HT1080 (cell line): Measurements from ENCODE around the gene TAF1. TPM values are rescaled to one million over a fixed set of nuclear protein-coding genes. Genes with fewer than 3 reads are reported as not detected.
"Not testable (repeated sequence)": the region's sequence is repeated elsewhere in the genome, so short reads cannot be mapped to it uniquely, and the experiment has no call there.

ENCODE experiments used
- DNase-seq: peaks from one replicate; pipeline ENCODE4 v3.0.0-alpha.2; 2015; ENCODE audit warnings: low read depth
- small RNA-seq: library from RNA; depleted of rRNA; stranded (forward); fragments of <200 nt; gene quantifications from one replicate; pipeline ENCODE3, GENCODE V24; 2014
- total RNA-seq: library from RNA; depleted of rRNA; stranded (reverse); fragments of >200 nt; shearing (Covaris generic); gene quantifications from 2 replicates; pipeline ENCODE4 v1.2.3, GENCODE V29; 2014; rRNA removed

Gene TAF1
- total RNA-seq, 1 experiment from 2014 or later = 18.0 TPM

DNA sequence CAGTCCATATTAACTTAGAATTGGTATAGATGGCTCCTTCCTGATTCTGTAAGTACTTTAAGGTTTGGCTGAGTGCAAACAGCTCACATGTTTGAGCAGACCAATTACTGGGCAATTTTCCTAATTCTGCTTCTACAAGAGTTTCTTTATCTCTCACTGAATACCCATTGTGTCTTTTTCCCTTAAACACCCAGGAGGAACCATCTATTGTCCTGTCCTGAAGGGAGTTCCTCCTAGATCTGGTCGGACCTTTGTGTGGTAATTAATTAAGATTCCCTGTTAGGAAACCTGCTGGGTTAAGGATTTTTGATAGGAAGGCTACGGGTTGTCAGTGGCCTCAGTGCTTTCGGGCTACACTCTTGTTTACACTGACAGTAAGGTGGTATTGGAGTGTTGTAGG lies 129.8 kb downstream of the TAF1 start:
- not testable (repeated sequence) for DNase-seq

DNA sequence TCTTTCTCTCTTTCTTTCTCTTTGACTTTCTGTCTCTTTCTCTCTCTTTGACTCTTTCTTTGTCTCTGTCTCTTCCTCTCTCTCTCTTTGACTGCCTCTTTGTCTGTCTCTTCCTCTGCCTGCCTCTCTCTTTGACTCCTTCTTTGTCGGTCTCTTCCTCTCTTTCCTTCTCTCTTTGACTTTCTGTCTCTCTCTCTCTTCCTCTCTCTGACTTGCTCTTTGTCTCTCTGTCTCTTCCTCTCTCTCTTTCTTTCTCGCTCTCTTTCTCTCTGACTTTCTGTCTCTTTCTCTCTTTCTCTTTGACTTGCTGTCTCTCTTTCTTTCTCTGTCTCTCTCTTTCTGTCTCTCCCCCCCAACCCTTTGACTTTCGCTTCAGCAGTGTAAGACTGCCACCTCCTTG lies 130.3 kb downstream of the TAF1 start:
- DNase-seq = no peak

DNA sequence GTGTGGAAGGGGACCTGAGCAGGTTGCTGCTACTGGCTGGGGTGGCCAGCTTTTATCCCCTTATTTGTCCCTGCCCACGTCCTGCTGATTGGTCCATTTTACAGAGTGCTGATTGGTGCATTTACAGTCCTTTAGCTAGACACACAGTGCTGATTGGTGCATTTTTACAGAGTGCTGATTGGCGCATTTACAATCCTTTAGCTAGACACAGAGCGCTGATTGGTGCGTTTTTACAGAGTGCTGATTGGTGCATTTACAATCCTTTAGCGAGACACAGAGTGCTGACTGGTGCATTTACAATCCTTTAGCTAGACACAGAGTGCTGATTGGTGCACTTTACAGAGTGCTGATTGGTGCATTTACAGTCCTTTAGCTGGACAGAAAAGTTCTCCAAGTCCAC lies 135.9 kb downstream of the TAF1 start:
- not testable (repeated sequence) for DNase-seq

DNA sequence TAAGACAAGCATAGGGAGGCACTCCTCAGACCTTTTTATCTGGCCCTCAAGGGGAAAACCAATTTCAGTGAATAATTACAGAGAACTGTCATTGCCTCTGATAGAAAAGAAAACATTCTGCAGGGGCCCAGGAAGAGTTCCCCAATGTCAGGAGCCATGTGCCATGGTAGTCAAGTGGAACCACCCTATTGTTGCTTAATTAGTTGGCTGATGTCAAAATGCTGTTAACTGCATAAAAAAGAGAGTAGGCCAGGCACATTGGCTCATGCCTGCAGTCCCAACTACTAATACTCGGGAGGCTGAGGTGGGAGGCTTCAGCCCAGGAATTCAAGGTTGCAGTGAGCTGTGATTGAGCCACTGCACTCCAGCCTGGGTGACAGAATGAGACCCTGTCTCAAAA lies 138.2 kb downstream of the TAF1 start:
- DNase-seq = no peak

DNA sequence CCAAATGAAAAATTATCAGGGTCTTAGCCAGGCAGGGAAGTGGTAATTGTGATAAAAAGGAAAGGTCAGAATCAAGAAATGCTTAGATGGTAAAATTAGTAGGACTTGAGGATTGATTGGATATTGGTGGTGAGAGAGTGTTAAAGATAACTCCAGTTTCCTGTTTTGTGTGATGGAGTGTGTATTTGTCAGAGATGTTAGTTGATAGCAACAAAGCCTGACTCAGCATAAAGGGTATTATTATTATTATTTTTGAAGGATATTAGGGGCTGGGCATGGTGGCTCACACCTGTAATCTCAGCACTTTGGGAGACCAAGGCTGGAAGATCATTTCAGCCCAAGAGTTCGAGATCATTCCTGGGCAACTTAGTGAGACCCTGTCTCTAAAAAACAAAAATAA lies 143.1 kb downstream of the TAF1 start:
- no peak for DNase-seq

DNA sequence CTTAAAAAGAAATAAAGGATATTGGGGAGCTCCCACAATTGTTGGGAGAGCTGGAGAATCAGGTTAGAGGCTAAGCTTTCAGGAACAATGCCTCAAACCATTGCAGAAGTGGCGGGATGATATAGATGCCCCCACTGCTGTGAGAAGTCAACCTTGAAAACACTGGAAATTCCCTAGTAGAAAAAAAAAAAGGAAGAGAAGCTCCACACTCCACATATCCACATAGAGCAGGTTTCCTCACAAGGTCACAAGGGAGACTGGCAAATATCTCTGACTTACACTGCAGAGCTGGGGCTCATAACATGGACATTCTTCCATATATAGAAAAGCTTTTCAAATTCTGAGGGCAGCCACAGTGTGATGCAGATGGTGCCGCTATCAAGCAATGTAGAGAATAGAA lies 144.0 kb downstream of the TAF1 start:
- DNase-seq = no peak

DNA sequence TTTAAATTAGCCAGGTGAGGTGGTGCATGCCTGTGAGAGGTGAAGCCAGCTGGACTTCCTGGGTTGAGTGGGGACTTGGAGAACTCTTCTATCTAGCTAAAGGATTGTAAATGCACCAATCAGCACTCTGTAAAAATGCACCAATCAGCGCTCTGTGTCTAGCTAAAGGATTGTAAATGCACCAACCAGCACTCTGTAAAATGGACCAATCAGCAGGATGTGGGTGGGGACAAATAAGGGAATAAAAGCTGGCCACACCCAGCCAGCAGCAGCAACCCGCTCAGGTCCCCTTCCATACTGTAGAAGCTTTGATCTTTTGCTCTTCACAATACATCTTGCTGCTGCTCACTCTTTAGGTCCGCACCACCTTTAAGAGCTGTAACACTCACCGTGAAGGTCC lies 147.6 kb downstream of the TAF1 start:
- DNase-seq = not testable (repeated sequence)

DNA sequence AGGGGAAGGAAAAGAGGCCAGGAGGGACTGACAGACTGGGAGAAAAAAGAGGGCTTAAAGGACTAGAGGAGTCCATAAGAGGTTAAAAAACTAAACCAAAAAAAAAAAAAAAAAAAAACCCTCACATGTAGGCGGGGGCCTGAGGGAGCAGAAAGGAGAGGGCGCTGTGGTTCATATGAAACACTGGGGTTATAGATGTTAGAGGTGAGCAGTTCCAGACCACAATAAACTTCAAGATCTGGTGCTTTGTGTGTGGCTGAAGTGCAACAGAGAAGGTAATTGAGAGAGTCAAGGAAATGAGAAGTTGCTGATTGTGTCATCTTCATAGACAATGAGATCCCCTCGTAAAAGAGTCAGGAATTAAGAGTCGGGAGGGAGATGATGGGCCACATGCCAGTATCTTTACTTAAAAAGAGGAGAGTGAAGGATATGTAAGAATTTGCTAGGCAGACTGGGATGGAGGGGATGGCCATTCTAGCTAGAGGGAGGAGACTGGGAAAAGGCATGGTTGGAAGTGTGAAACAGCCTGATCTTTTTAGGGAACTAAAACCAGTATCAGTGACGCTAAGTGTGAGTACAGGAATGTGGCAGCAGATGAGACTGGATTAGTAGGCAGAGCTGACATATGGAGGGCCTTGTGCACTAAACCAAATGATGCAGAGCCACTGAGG lies 148.3 kb downstream of the TAF1 start:
- DNase-seq = no peak

DNA sequence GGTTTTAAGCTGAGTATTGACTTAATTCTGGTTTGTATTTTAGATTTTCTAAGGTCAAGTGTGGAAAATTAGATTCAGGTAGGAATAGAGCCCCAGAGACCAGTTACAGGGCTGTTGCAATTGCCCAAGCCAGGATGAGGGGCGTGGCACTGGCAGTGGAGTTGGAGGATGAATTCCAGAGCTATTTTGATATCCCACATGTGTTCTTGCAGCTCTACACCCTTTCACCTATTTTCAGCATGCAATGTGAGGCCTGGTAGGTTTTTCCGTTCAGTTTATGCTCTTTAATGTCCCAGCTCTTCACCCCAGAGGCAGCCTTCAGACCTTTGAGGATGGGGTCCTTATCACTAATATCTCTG lies 148.9 kb downstream of the TAF1 start:
- no peak for DNase-seq

Small RNA genes lying within 50 kb of the gene (small RNA-seq; reads per million reads assigned to genes)
- not detected for gene AL590762.4
- gene RF00019 = not detected

Other genes with a start within 250 kb of the TAF1 start
- 10.1 and 13.6 TPM in 2 replicates for gene MED12, start 247.8 kb upstream of the TAF1 start, total RNA-seq
- gene NLGN3, start 221.5 kb upstream of the TAF1 start, total RNA-seq = 0.06 TPM in 1 of 2 replicates, not detected in the other
- gene GJB1, start 143.1 kb upstream of the TAF1 start, total RNA-seq = not detected in 2 replicates
- gene ZMYM3, start 112.2 kb upstream of the TAF1 start, total RNA-seq = 17.8 and 23.8 TPM in 2 replicates
- gene NONO, start 82.7 kb upstream of the TAF1 start, total RNA-seq = 469 and 520 TPM in 2 replicates
- 0.97 and 1.00 TPM in 2 replicates for gene ITGB1BP2, start 64.6 kb upstream of the TAF1 start, total RNA-seq
- 49.6 and 55.5 TPM in 2 replicates for gene OGT, start 166.7 kb downstream of the TAF1 start, total RNA-seq
- 0.87 and 1.4 TPM in 2 replicates for gene GCNA, start 212.1 kb downstream of the TAF1 start, total RNA-seq